GM23338 (cell line): ENCODE data around the gene SLC6A18.

ENCODE experiments used
- CTCF ChIP-seq, 2 experiments: fragments of 200-600 bp in 1 of 2; sonication (generic) in 1 of 2; conservative IDR thresholded peaks; 2 replicates each; pipeline versions ENCODE4 v1.5.1 to v1.6.1; 2016 to 2017; ENCODE audit warnings: antibody characterized with exemption in 2 of 2, low read depth in 2 of 2, mild to moderate bottlenecking in 2 of 2, moderate library complexity in 1 of 2
- EZH2 ChIP-seq: fragments of 200-600 bp; sonication (generic); IDR thresholded peaks from one replicate; pipeline ENCODE4 v1.8.0; 2017; ENCODE audit warnings: antibody characterized with exemption, mild to moderate bottlenecking, low read depth; ENCODE audit not compliant: unreplicated experiment
- EZH2phosphoT487 ChIP-seq: fragments of 200-600 bp; sonication (generic); IDR thresholded peaks from one replicate; pipeline ENCODE4 v1.8.1; 2018; ENCODE audit warnings: antibody characterized with exemption; ENCODE audit not compliant: unreplicated experiment
- JUNB ChIP-seq: IDR thresholded peaks from one replicate; pipeline ENCODE4 v1.6.1; 2016; ENCODE audit warnings: antibody characterized with exemption; ENCODE audit not compliant: unreplicated experiment
- POLR2AphosphoS5 ChIP-seq: IDR thresholded peaks from 2 replicates; pipeline ENCODE4 v1.6.1; 2016; ENCODE audit warnings: antibody characterized with exemption, low read depth
- REST ChIP-seq: IDR thresholded peaks from one replicate; pipeline ENCODE4 v1.6.1; 2018; ENCODE audit warnings: antibody characterized with exemption; ENCODE audit not compliant: unreplicated experiment
- STAT1 ChIP-seq: IDR thresholded peaks from one replicate; pipeline ENCODE4 v1.6.1; 2016; ENCODE audit warnings: antibody characterized with exemption; ENCODE audit not compliant: unreplicated experiment
- ZNF114 ChIP-seq: fragments of 250-450 bp; sonication (Bioruptor Pico); IDR thresholded peaks from 2 replicates; pipeline ENCODE4 v1.5.0; 2020; ENCODE audit warnings: mild to moderate bottlenecking, moderate library complexity
- ZNF331 ChIP-seq: fragments of 250-450 bp; sonication (Bioruptor Pico); IDR thresholded peaks from 2 replicates; pipeline ENCODE4 v1.5.0; 2020; ENCODE audit warnings: low read depth, mild to moderate bottlenecking, moderate library complexity

- no peak for TF ChIP-seq EZH2phosphoT487
- no peak for TF ChIP-seq REST
- TF ChIP-seq CTCF (conservative IDR thresholded peaks at IDR 0.05; ENCODE audit: low read depth in 2 of 2), result no peak
- no peak for TF ChIP-seq ZNF114 (CRISPR knock-in tag)
- TF ChIP-seq POLR2AphosphoS5, result no peak
- no peak for TF ChIP-seq EZH2
- TF ChIP-seq STAT1, result no peak
- no peak for TF ChIP-seq JUNB
- TF ChIP-seq ZNF331 (CRISPR knock-in tag), result no peak
Measured at GRCh38 chr5:1216211-1216917, 8.8 kb upstream of the SLC6A18 start.
